Peyer's patch (tissue), 4 donors: Measurements from ENCODE around the gene THAP4.

Experiments used
- POLR2A ChIP-seq, 2 donors: fragments of 450-650 bp; IDR thresholded peaks; one replicate each; pipeline ENCODE4 v1.5.1; 2017; ENCODE audit warnings: antibody characterized with exemption in 2 of 2, mild to moderate bottlenecking in 2 of 2, moderate library complexity in 2 of 2
- TF ChIP-seq, protein P1 (sequence below), 6 experiments: fragments of 450-650 bp in 4 of 6; fragments of 200-600 bp in 2 of 6; sonication (generic) in 1 of 6; IDR thresholded peaks; one replicate each; pipeline ENCODE4 v1.5.1; 2017 to 2019; ENCODE audit warnings: antibody characterized with exemption in 6 of 6, mild to moderate bottlenecking in 3 of 6, moderate library complexity in 1 of 6

DNA sequence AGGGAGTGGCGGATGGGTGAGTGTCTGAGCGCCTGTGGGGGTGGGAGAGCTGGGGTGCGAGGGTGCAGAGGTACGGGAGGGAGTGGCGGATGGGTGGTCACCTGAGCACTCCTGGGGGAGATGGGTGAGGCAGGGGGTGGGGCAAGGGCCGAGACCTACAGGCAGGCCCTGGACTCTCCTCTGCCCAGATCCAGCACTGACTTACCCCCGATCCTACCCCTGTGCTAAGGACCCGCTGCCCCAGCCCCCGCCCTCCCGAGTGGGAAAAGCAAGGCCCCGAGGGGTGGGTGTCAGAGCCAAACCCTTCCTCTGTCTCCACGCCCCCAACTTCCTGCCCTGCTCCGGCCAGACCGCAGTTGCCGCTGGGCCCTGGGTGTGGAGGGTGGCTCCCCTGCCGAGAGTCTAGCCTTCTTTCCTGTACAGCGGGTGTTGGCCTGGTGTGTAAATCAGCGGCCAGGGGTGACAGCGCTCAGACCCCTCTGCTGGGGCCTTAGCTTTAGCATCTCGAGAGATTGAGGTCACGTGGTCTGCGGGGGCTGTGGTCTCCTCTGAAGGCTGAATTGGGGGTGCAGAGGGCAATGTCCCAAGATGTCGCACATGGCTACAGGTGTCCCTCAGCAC, 65.9 kb downstream of the THAP4 start:
- TF ChIP-seq, protein P1, sequence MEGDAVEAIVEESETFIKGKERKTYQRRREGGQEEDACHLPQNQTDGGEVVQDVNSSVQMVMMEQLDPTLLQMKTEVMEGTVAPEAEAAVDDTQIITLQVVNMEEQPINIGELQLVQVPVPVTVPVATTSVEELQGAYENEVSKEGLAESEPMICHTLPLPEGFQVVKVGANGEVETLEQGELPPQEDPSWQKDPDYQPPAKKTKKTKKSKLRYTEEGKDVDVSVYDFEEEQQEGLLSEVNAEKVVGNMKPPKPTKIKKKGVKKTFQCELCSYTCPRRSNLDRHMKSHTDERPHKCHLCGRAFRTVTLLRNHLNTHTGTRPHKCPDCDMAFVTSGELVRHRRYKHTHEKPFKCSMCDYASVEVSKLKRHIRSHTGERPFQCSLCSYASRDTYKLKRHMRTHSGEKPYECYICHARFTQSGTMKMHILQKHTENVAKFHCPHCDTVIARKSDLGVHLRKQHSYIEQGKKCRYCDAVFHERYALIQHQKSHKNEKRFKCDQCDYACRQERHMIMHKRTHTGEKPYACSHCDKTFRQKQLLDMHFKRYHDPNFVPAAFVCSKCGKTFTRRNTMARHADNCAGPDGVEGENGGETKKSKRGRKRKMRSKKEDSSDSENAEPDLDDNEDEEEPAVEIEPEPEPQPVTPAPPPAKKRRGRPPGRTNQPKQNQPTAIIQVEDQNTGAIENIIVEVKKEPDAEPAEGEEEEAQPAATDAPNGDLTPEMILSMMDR (IDR thresholded peaks at IDR 0.05), result no peak
- no peak for TF ChIP-seq POLR2A (IDR thresholded peaks at IDR 0.05)
